Cerebellar cortex (tissue), 1 donor: ENCODE measurements around the gene ACSL5.

Source experiments
- DNase-seq: peaks from one replicate; pipeline ENCODE4 v3.0.0-alpha.2; 2015; ENCODE audit warnings: low spot score

The ACSL5 gene

DNA sequence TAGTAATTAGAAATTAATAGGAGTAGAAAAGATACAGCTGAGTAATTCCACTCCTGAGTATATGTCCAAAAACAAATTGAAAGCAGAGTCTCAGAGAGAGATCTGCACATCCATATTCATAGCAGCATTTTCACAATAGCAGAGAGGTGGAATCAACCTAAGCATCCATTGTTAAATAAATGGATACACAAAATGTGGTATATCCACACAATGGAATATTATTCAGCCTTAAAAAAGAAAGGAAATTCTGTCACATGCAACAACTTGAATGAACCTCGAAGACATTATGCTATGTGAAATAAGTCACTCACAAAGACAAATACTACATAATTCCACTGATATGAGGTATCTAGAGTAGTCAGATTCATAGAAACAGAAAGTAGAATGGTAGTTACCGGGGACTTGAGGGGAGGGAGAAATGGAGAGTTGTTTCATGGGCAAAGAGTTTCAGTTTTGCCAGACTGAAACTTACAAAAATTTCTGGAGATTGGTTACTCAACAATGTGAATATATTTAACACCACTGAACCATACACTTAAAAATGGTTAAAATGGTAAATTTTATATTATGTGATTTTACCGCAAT, 91.5 kb downstream of the ACSL5 start:
- no peak for DNase-seq

GRCh38 chr10:112466802-112467201, 92.9 kb downstream of the ACSL5 start:
- DNase-seq, result no peak

- no peak for DNase-seq
These were observed 93.7 kb downstream of the ACSL5 start for GRCh38 chr10:112467541-112468075.

- DNase-seq, result peak; percentile 72
These were observed 98.1 kb downstream of the ACSL5 start for GRCh38 chr10:112471878-112472487.

GRCh38 chr10:112475575-112476218, 101.8 kb downstream of the ACSL5 start:
- peak; percentile 18 for DNase-seq
